Measurements from ENCODE around the gene SACM1L.

DNA sequence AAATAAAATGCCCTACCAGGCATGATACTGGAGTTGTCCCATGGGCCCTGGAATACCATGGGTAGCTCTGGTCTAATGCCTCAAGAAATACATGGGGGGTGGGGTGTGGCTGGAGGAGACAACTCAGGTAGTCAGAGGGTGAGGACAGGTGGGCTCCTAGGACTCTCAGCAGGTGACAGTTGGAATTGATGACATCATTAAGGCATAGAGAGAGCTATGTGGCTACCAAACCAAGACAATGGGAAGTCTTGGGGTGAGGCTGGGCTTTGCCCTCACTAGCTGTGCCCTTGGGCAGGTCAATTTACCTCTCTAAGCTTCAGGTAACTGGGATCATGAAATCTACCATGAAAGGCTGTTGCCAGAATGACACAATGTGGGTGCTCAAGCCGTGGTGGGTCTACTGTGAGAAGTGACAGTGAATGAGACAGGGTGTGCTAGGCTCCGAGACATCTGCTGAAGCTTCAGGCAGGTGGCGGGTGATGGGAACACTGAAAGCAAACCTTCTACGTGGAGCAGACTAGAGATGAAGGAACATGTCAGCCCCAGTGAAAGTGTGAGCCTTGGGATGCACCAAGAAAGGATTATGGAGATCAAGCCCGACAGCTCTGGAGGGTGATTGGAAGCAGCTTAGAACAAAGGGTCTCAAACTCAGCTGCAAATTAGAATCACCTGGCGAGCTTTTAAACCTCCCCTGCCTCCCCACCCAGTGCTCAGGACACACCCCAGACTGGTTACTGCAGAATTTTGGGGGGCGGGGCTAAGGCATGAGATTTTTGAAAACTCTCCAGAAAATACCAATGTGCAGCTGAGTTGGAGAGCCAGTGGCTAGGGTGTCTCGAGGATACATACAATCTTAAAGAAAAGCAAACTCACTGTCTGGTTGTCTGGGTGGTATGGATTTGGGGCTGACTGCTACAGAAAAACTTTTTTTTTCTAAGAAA is 85.7 kb downstream of the SACM1L start:
- TF ChIP-seq POLR2A (IDR thresholded peaks at IDR 0.05; ENCODE audit: low read depth) (no peak), POLR2AphosphoS5 (IDR thresholded peaks at IDR 0.05) (no peak)
- TF ChIP-seq, protein P1, sequence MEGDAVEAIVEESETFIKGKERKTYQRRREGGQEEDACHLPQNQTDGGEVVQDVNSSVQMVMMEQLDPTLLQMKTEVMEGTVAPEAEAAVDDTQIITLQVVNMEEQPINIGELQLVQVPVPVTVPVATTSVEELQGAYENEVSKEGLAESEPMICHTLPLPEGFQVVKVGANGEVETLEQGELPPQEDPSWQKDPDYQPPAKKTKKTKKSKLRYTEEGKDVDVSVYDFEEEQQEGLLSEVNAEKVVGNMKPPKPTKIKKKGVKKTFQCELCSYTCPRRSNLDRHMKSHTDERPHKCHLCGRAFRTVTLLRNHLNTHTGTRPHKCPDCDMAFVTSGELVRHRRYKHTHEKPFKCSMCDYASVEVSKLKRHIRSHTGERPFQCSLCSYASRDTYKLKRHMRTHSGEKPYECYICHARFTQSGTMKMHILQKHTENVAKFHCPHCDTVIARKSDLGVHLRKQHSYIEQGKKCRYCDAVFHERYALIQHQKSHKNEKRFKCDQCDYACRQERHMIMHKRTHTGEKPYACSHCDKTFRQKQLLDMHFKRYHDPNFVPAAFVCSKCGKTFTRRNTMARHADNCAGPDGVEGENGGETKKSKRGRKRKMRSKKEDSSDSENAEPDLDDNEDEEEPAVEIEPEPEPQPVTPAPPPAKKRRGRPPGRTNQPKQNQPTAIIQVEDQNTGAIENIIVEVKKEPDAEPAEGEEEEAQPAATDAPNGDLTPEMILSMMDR (IDR thresholded peaks at IDR 0.05) = no peak
